HL-60 (cell line): ENCODE measurements around the gene OBSL1.

Experiments
- DNase-seq, 2 experiments: peaks; one replicate each; pipeline ENCODE4 v3.0.0-alpha.2; 2010 to 2020; ENCODE audit warnings: low read depth in 1 of 2, low spot score in 1 of 2
- H3K27ac ChIP-seq: fragments of 250-450 bp; sonication (Bioruptor Pico); replicated peaks from 2 replicates; pipeline ENCODE4 v1.5.1; 2020; ENCODE audit warnings: mild to moderate bottlenecking, moderate library complexity
- H3K27me3 ChIP-seq: fragments of 250-450 bp; sonication (Bioruptor Pico); 2 replicates; pipeline ENCODE4 v1.5.1; 2021; ENCODE audit warnings: mild to moderate bottlenecking, moderate library complexity; ENCODE audit not compliant: insufficient read depth, poor library complexity, severe bottlenecking
- H3K4me3 ChIP-seq: replicated peaks from 2 replicates; pipeline ENCODE4 v1.5.1; 2011; ENCODE audit warnings: mild to moderate bottlenecking, control low read depth, low read length; ENCODE audit not compliant: insufficient read depth
- GABPA ChIP-seq: IDR thresholded peaks from 2 replicates; pipeline ENCODE4 v1.6.1; 2012; ENCODE audit warnings: low read depth
- POLR2AphosphoS5 ChIP-seq: IDR thresholded peaks from 2 replicates; pipeline ENCODE4 v1.6.1; 2012; ENCODE audit warnings: low read depth
- SPI1 ChIP-seq: IDR thresholded peaks from 2 replicates; pipeline ENCODE4 v1.6.1; 2012; ENCODE audit warnings: low read depth, mild to moderate bottlenecking, borderline replicate concordance
- microRNA-seq: library from miRNA; unstranded; fragments of <30 nt; microRNA quantifications from one replicate; pipeline ENCODE4, GENCODE V29; 2018
- TF ChIP-seq, protein P1 (sequence below): IDR thresholded peaks from one replicate; pipeline ENCODE4 v1.5.1; 2011; ENCODE audit warnings: low read length, control low read depth, inconsistent platforms; ENCODE audit not compliant: insufficient read depth
- TF ChIP-seq, protein P2 (sequence below): IDR thresholded peaks from 2 replicates; pipeline ENCODE4 v1.6.1; 2012; ENCODE audit warnings: low read depth; ENCODE audit not compliant: insufficient replicate concordance

Gene OBSL1

DNA sequence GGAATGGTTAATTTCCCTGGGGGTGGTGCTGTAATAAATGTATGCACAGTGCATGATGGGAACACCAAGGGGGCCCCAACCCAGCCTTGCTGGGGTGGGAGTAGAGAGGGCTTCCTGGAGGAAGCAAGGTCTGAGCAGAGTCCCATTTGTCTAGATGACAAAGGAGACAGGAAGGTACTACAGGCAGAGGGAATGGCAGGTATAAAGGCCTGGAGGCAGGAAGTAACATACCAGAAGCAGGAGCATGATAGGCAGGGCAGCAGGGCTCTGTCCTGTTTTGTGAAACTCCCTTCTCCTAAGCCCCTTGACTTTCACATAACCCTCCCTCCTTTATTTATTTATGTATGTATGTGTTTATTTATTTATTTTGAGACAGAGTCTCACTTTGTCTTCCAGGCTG is 68.7 kb downstream of the OBSL1 start:
- TF ChIP-seq SPI1 (no peak), GABPA (no peak), POLR2AphosphoS5 (no peak)
- TF ChIP-seq, protein P1, sequence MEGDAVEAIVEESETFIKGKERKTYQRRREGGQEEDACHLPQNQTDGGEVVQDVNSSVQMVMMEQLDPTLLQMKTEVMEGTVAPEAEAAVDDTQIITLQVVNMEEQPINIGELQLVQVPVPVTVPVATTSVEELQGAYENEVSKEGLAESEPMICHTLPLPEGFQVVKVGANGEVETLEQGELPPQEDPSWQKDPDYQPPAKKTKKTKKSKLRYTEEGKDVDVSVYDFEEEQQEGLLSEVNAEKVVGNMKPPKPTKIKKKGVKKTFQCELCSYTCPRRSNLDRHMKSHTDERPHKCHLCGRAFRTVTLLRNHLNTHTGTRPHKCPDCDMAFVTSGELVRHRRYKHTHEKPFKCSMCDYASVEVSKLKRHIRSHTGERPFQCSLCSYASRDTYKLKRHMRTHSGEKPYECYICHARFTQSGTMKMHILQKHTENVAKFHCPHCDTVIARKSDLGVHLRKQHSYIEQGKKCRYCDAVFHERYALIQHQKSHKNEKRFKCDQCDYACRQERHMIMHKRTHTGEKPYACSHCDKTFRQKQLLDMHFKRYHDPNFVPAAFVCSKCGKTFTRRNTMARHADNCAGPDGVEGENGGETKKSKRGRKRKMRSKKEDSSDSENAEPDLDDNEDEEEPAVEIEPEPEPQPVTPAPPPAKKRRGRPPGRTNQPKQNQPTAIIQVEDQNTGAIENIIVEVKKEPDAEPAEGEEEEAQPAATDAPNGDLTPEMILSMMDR, result no peak
- TF ChIP-seq, protein P2, sequence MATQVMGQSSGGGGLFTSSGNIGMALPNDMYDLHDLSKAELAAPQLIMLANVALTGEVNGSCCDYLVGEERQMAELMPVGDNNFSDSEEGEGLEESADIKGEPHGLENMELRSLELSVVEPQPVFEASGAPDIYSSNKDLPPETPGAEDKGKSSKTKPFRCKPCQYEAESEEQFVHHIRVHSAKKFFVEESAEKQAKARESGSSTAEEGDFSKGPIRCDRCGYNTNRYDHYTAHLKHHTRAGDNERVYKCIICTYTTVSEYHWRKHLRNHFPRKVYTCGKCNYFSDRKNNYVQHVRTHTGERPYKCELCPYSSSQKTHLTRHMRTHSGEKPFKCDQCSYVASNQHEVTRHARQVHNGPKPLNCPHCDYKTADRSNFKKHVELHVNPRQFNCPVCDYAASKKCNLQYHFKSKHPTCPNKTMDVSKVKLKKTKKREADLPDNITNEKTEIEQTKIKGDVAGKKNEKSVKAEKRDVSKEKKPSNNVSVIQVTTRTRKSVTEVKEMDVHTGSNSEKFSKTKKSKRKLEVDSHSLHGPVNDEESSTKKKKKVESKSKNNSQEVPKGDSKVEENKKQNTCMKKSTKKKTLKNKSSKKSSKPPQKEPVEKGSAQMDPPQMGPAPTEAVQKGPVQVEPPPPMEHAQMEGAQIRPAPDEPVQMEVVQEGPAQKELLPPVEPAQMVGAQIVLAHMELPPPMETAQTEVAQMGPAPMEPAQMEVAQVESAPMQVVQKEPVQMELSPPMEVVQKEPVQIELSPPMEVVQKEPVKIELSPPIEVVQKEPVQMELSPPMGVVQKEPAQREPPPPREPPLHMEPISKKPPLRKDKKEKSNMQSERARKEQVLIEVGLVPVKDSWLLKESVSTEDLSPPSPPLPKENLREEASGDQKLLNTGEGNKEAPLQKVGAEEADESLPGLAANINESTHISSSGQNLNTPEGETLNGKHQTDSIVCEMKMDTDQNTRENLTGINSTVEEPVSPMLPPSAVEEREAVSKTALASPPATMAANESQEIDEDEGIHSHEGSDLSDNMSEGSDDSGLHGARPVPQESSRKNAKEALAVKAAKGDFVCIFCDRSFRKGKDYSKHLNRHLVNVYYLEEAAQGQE, result no peak
- H3K27ac ChIP-seq, result no peak overlapping the region
- DNase-seq, result no peak

DNA sequence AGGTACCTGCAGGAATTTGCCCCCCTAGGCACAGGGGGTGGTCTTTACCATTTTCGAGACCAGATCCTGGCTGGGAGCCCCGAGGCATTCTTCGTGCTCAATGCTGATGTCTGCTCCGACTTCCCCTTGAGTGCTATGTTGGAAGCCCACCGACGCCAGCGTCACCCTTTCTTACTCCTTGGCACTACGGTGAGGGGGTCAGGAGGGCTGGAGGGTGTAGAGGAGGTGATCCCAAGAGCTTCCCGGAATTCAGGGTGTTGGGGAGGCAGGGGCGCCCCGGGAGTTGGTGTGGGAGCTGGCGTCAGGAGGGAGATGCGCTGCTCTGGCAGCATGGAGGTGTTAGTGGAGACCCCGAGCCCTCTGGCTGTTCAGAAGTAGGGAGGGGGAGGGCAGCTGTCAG is 69.5 kb downstream of the OBSL1 start:
- TF ChIP-seq, protein P2, result no peak
- TF ChIP-seq SPI1 (no peak), POLR2AphosphoS5 (no peak), GABPA (no peak)
- TF ChIP-seq, protein P1, result no peak
- DNase-seq, result no peak
- H3K4me3 ChIP-seq, result no peak overlapping the region
- peaks cover 13% of the 10 kb centered on the region for H3K27me3 ChIP-seq
- no peak overlapping the region for H3K27ac ChIP-seq

More for the DNA sequence above, 68.7 kb downstream of the OBSL1 start:
- no peak overlapping the region for H3K4me3 ChIP-seq
- peaks cover 5% of the 10 kb centered on the region for H3K27me3 ChIP-seq

Small RNAs within 50 kb of the gene (microRNA-seq; reads per million reads assigned to microRNA genes)
- 2.1 reads per million for gene MIR3132
